ACC112 (cell line): ENCODE results near the gene DNAJC24.

Experiments
- H2AFZ ChIP-seq: fragments of 200-600 bp; sonication (generic); one replicate; pipeline ENCODE4 v1.6.0; 2017; ENCODE audit warnings: antibody characterized with exemption, low read length; ENCODE audit not compliant: unreplicated experiment
- H3K27ac ChIP-seq: fragments of 200-600 bp; sonication (generic); 2 replicates; pipeline ENCODE4 v1.5.1; 2014; ENCODE audit warnings: low read depth, mild to moderate bottlenecking, antibody characterized with exemption, low read length, moderate library complexity
- H3K27me3 ChIP-seq: fragments of 200-600 bp; sonication (generic); 2 replicates; pipeline ENCODE4 v1.6.1; 2014; ENCODE audit warnings: mild to moderate bottlenecking, antibody characterized with exemption, low read length, moderate library complexity, mixed read lengths; ENCODE audit not compliant: insufficient read depth
- H3K36me3 ChIP-seq: fragments of 200-600 bp; sonication (generic); 2 replicates; pipeline ENCODE4 v1.6.1; 2016; ENCODE audit warnings: mild to moderate bottlenecking, antibody characterized with exemption, low read length, moderate library complexity, mixed read lengths; ENCODE audit not compliant: insufficient read depth
- H3K4me1 ChIP-seq: fragments of 200-600 bp; sonication (generic); one replicate; pipeline ENCODE4 v1.6.1; 2016; ENCODE audit warnings: low read length, mixed read lengths; ENCODE audit not compliant: insufficient read depth, unreplicated experiment, control insufficient read depth
- H3K4me3 ChIP-seq: fragments of 200-600 bp; sonication (generic); 2 replicates; pipeline ENCODE4 v1.5.1; 2014; ENCODE audit warnings: mild to moderate bottlenecking, low read depth, low read length
- H3K79me2 ChIP-seq: fragments of 200-600 bp; sonication (generic); one replicate; pipeline ENCODE4 v1.6.0; 2016; ENCODE audit warnings: low read length; ENCODE audit not compliant: control insufficient read depth, unreplicated experiment, insufficient read depth

Gene DNAJC24

GRCh38 chr11:31479066-31479465, 109.4 kb downstream of the DNAJC24 start:
- Histone ChIP-seq H3K79me2 (peaks cover 13% of the 10 kb centered on the region), H3K4me1 (no peaks in the 10 kb centered on the region), H2AFZ (no peak overlapping the region), H3K4me3 (no peak overlapping the region), H3K27ac (no peak overlapping the region), H3K36me3 (no peaks in the 10 kb centered on the region), H3K27me3 (no peaks in the 10 kb centered on the region)

- no peaks in the 10 kb centered on the region for H3K4me1 ChIP-seq
- H3K27me3 ChIP-seq, result no peaks in the 10 kb centered on the region
- H3K36me3 ChIP-seq, result no peaks in the 10 kb centered on the region
- no peak overlapping the region for H3K4me3 ChIP-seq
- no peak overlapping the region for H2AFZ ChIP-seq
- H3K79me2 ChIP-seq, result peaks cover 16% of the 10 kb centered on the region
- H3K27ac ChIP-seq, result no peak overlapping the region
Observed at GRCh38 chr11:31480930-31481329, 111.3 kb downstream of the DNAJC24 start.
